Measurements from ENCODE around the gene SEPSECS.

Gene SEPSECS

GRCh38 chr4:25154594-25155265, 5.5 kb downstream of the SEPSECS start:
- no peak for DNase-seq

- DNase-seq: no peak
These were observed 14.2 kb downstream of the SEPSECS start for GRCh38 chr4:25146076-25146475.

GRCh38 chr4:25144870-25145481, 15.3 kb downstream of the SEPSECS start:
- no peak for DNase-seq

GRCh38 chr4:25142468-25142867, 17.8 kb downstream of the SEPSECS start:
- DNase-seq: no peak

GRCh38 chr4:25141592-25141991, 18.7 kb downstream of the SEPSECS start:
- no peak for DNase-seq

- DNase-seq: no peak
These were observed 27.1 kb downstream of the SEPSECS start for GRCh38 chr4:25133132-25133531.

- DNase-seq: no peak
These were observed 28.3 kb downstream of the SEPSECS start for GRCh38 chr4:25131926-25132325.

- no peak for DNase-seq
These were observed 28.9 kb downstream of the SEPSECS start for GRCh38 chr4:25131381-25131780.

- DNase-seq: no peak
These were observed 30.3 kb downstream of the SEPSECS start for GRCh38 chr4:25129917-25130316.

- DNase-seq: no peak
These were observed 31.6 kb downstream of the SEPSECS start for GRCh38 chr4:25128671-25129070.

GRCh38 chr4:25123236-25123635, 37.0 kb downstream of the SEPSECS start:
- DNase-seq: no peak

- DNase-seq: no peak
These were observed 39.9 kb downstream of the SEPSECS start for GRCh38 chr4:25120146-25120940.

- DNase-seq: no peak
These were observed 42.4 kb downstream of the SEPSECS start for GRCh38 chr4:25117716-25118472.

GRCh38 chr4:25117274-25117673, 43.0 kb downstream of the SEPSECS start:
- no peak for DNase-seq

- no peak for DNase-seq
These were observed 46.0 kb downstream of the SEPSECS start for GRCh38 chr4:25113915-25114904.

- DNase-seq: no peak
These were observed 47.3 kb downstream of the SEPSECS start for GRCh38 chr4:25112995-25113380.

- DNase-seq: no peak
These were observed 47.8 kb downstream of the SEPSECS start for GRCh38 chr4:25112366-25112994.

GRCh38 chr4:25111648-25112196, 48.5 kb downstream of the SEPSECS start:
- DNase-seq: no peak

- no peak for DNase-seq
These were observed 49.5 kb downstream of the SEPSECS start for GRCh38 chr4:25110527-25111329.

- no peak for DNase-seq
These were observed 50.7 kb downstream of the SEPSECS start for GRCh38 chr4:25109511-25109910.
